Posterior vena cava (tissue), 2 donors: ENCODE measurements around the gene ABHD14A. TPM values are rescaled to one million over a fixed set of nuclear protein-coding genes. Genes with fewer than 3 reads are reported as not detected.

Source experiments
- DNase-seq: peaks from one replicate; pipeline ENCODE4 v3.0.0-alpha.2; 2020; ENCODE audit warnings: low spot score
- intact Hi-C, 2 donors: fragments of 100-400 bp; cut with DNase I; formaldehyde crosslinking; loops; one replicate each; pipeline versions ENCODE4 v1.14.1 to v1.14.2; 2022 to 2023
- total RNA-seq, 2 donors: library from RNA; stranded (reverse); fragmentation: NEBNext Ultra II Directional; extraction: Animal tissue kit (Norgen Biotek cat#: 25700); gene quantifications; one replicate each; pipeline ENCODE4 v1.2.1, GENCODE V29; 2021
- donor health status: DM: yes; HTN: yes; CAD: no.
- donor health status: DM: yes; HTN: yes; CAD: no.

ABHD14A gene
- total RNA-seq, 2 donors from 2014 or later: 8.4 to 18.6 TPM

GRCh38 chr3:51967384-51968169, 7.3 kb upstream of the ABHD14A start, which contains the start of gene PCBP4:
TSS of gene PCBP4 (minus strand) at chr3:51967454. CDS start at chr3:51961240, 6,214 bp downstream.
- intact Hi-C loops: no loop called here
- peak; percentile 87 for DNase-seq

GRCh38 chr3:51968170-51968775, 6.6 kb upstream of the ABHD14A start:
- intact Hi-C loops: no loop called here

GRCh38 chr3:51968883-51969678, 5.8 kb upstream of the ABHD14A start:
- no peak for DNase-seq
- intact Hi-C loops: no loop called here

More at GRCh38 chr3:51968170-51968775, 6.6 kb upstream of the ABHD14A start:
- DNase-seq: no peak

GRCh38 chr3:51969841-51970240, 5.0 kb upstream of the ABHD14A start:
- no peak for DNase-seq
- intact Hi-C loops: no loop called here

- intact Hi-C loops: no loop called here
Observed at GRCh38 chr3:51970606-51971300, 4.1 kb upstream of the ABHD14A start.

GRCh38 chr3:51971350-51971749, 3.5 kb upstream of the ABHD14A start:
- intact Hi-C loops: no loop called here
- no peak for DNase-seq

More at GRCh38 chr3:51970606-51971300, 4.1 kb upstream of the ABHD14A start:
- DNase-seq: no peak

- no peak for DNase-seq
Observed at GRCh38 chr3:51974277-51974962, 444 bp upstream of the ABHD14A start.

GRCh38 chr3:51975852-51976549, 1.1 kb downstream of the ABHD14A start:
- DNase-seq: peak; percentile 93

More at GRCh38 chr3:51974277-51974962, 444 bp upstream of the ABHD14A start:
- intact Hi-C loops: no loop called here

GRCh38 chr3:51977446-51978142, 2.7 kb downstream of the ABHD14A start:
- DNase-seq: no peak
- intact Hi-C loops: loop anchor here in 1 of 2 donors (1.0 kb wide), 1 partner anchor 35 kb away; the partner anchor contains the start of gene PARP3

More at GRCh38 chr3:51975852-51976549, 1.1 kb downstream of the ABHD14A start:
- intact Hi-C loops: loop anchor here in 1 of 2 donors (1.0 kb wide), 1 partner anchor 18 kb away; no protein-coding TSS in a partner anchor

GRCh38 chr3:51978143-51978502, 3.3 kb downstream of the ABHD14A start:
- intact Hi-C loops: loop anchor here in 1 of 2 donors (1.0 kb wide), 1 partner anchor 36 kb away; the partner anchor contains the start of gene PARP3

GRCh38 chr3:51980253-51980652, 5.4 kb downstream of the ABHD14A start:
- intact Hi-C loops: no loop called here

More at GRCh38 chr3:51978143-51978502, 3.3 kb downstream of the ABHD14A start:
- DNase-seq: no peak

GRCh38 chr3:51982352-51982837, 7.5 kb downstream of the ABHD14A start:
- DNase-seq: no peak
- intact Hi-C loops: no loop called here

More at GRCh38 chr3:51980253-51980652, 5.4 kb downstream of the ABHD14A start:
- DNase-seq: no peak

- intact Hi-C loops: no loop called here
- peak; percentile 97 for DNase-seq
Observed at GRCh38 chr3:51982838-51983577, 8.1 kb downstream of the ABHD14A start, which contains the start of gene ACY1. TSS of gene ACY1 (plus strand) at chr3:51983535. CDS start at chr3:51984065, 530 bp downstream.

GRCh38 chr3:51983578-51984268, 8.9 kb downstream of the ABHD14A start:
- intact Hi-C loops: no loop called here
- DNase-seq: no peak

GRCh38 chr3:51984269-51984647, 9.4 kb downstream of the ABHD14A start:
- no peak for DNase-seq
- intact Hi-C loops: no loop called here

- DNase-seq: no peak
- intact Hi-C loops: no loop called here
Observed at GRCh38 chr3:51985063-51985462, 10.2 kb downstream of the ABHD14A start.
